Muscle of leg (tissue), 11 donors: ENCODE measurements around the gene SCN1A. TPM values are rescaled to one million over a fixed set of nuclear protein-coding genes. Genes with fewer than 3 reads are reported as not detected.
A peak's percentile ranks its signal among the peaks of the same experiment; 100 is the strongest.

Source experiments
- DNase-seq: peaks from one replicate; pipeline ENCODE4 v3.0.0; 2013
- H3K27ac ChIP-seq: one replicate; pipeline ENCODE4 v1.5.1; 2013; ENCODE audit warnings: mild to moderate bottlenecking, low read length, control low read depth
- H3K27me3 ChIP-seq: one replicate; pipeline ENCODE4 v1.6.1; 2013; ENCODE audit warnings: low read length; ENCODE audit not compliant: control insufficient read depth, insufficient read depth
- H3K36me3 ChIP-seq: one replicate; pipeline ENCODE4 v1.6.1; 2013; ENCODE audit warnings: low read length; ENCODE audit not compliant: control insufficient read depth, insufficient read depth
- H3K4me1 ChIP-seq: one replicate; pipeline ENCODE4 v1.6.1; 2013; ENCODE audit warnings: low read length; ENCODE audit not compliant: control insufficient read depth, insufficient read depth
- H3K4me3 ChIP-seq: one replicate; pipeline ENCODE4 v1.5.1; 2013; ENCODE audit warnings: low read length, control low read depth
- H3K9me3 ChIP-seq: replicated peaks from 2 replicates; pipeline ENCODE4 v1.6.1; 2013; ENCODE audit warnings: low read depth, low read length; ENCODE audit not compliant: control insufficient read depth
- WGBS: methylation state at CpG from one replicate; pipeline ENCODE4 v1.1.5; 2013; ENCODE audit warnings: missing lambda C conversion rate; ENCODE audit not compliant: insufficient coverage; 5-methylcytosine and 5-hydroxymethylcytosine counted together
- polyA plus RNA-seq, 8 donors: library from polyadenylated mRNA; unstranded; fragments of 120-200 nt; gene quantifications; one replicate each; pipeline versions ENCODE4 v1.2.1 to v1.2.3, GENCODE V29; 2013; ENCODE audit warnings: inconsistent platforms in 1 of 8, low replicate concordance in 1 of 8; ENCODE audit not compliant: insufficient read length in 8 of 8, insufficient read depth in 1 of 8
- total RNA-seq: library from RNA; stranded (reverse); fragments of 120-200 nt; gene quantifications from one replicate; pipeline ENCODE4 v1.2.4, GENCODE V29; 2013

SCN1A gene
- total and polyA plus RNA-seq, 9 donors: 0.03 to 0.26 (median 0.09) TPM; not detected in 1

GRCh38 chr2:166088634-166089033 is 39.2 kb downstream of the SCN1A start:
- Histone ChIP-seq H3K4me1 (no peaks in the 10 kb centered on the region), H3K36me3 (no peaks in the 10 kb centered on the region), H3K9me3 (no peaks in the 10 kb centered on the region), H3K27ac (no peak overlapping the region), H3K27me3 (no peaks in the 10 kb centered on the region), H3K4me3 (no peak overlapping the region)
- 79% methylated on average over 2 of the region's 3 CpGs for WGBS
- no peak for DNase-seq

DNA sequence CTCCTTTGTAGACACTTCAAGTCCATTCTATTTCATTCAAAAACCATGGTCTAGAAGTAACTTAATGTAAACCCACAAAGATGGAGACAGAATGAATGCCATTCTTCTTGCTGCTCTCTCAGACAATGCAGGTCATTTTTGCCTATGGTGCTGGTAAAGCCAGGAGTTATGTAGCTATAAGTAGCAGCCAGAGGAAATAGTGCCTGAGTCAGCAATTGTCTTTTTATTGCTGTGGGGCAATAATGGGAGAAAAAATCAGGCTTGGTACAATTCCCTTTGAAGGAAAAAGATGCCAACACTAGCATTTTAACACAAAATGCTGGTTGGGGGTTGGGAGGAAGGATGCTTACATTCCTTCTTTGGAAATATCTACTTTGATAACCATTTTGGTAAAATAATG is 43.5 kb downstream of the SCN1A start:
- no peak overlapping the region for H3K27ac ChIP-seq
- no peaks in the 10 kb centered on the region for H3K9me3 ChIP-seq
- no peak for DNase-seq
- H3K27me3 ChIP-seq: no peaks in the 10 kb centered on the region
- H3K36me3 ChIP-seq: no peaks in the 10 kb centered on the region
- no peak overlapping the region for H3K4me3 ChIP-seq
- no peaks in the 10 kb centered on the region for H3K4me1 ChIP-seq

GRCh38 chr2:166082736-166083135 is 45.1 kb downstream of the SCN1A start:
- Histone ChIP-seq H3K9me3 (no peaks in the 10 kb centered on the region), H3K4me3 (no peak overlapping the region), H3K27ac (no peak overlapping the region), H3K36me3 (no peaks in the 10 kb centered on the region), H3K27me3 (no peaks in the 10 kb centered on the region), H3K4me1 (no peaks in the 10 kb centered on the region)
- no CpG with 5 or more reads among the region's 2 CpGs for WGBS
- no peak for DNase-seq

- Histone ChIP-seq H3K9me3 (no peaks in the 10 kb centered on the region), H3K27me3 (no peaks in the 10 kb centered on the region), H3K4me1 (no peaks in the 10 kb centered on the region), H3K4me3 (no peak overlapping the region), H3K27ac (no peak overlapping the region), H3K36me3 (no peaks in the 10 kb centered on the region)
- no peak for DNase-seq
Measured at GRCh38 chr2:166081852-166082251, 46.0 kb downstream of the SCN1A start.

- Histone ChIP-seq H3K9me3 (no peaks in the 10 kb centered on the region), H3K4me3 (no peak overlapping the region), H3K27me3 (no peaks in the 10 kb centered on the region), H3K27ac (no peak overlapping the region), H3K4me1 (no peaks in the 10 kb centered on the region), H3K36me3 (no peaks in the 10 kb centered on the region)
- DNase-seq: no peak
- no CpG with 5 or more reads among the region's 4 CpGs for WGBS
Measured at GRCh38 chr2:166081131-166081632, 46.6 kb downstream of the SCN1A start.

- Histone ChIP-seq H3K27ac (no peak overlapping the region), H3K27me3 (no peaks in the 10 kb centered on the region), H3K36me3 (no peaks in the 10 kb centered on the region), H3K9me3 (no peaks in the 10 kb centered on the region), H3K4me3 (no peak overlapping the region), H3K4me1 (no peaks in the 10 kb centered on the region)
- no CpG with 5 or more reads among the region's 2 CpGs for WGBS
- peak; percentile 13 for DNase-seq
Measured at GRCh38 chr2:166074430-166074829, 53.4 kb downstream of the SCN1A start.

- H3K4me1 ChIP-seq: no peaks in the 10 kb centered on the region
Measured at GRCh38 chr2:166074011-166074410, 53.8 kb downstream of the SCN1A start.

GRCh38 chr2:166070231-166070630 is 57.6 kb downstream of the SCN1A start:
- no peaks in the 10 kb centered on the region for H3K9me3 ChIP-seq
- H3K27ac ChIP-seq: no peak overlapping the region
- no CpG with 5 or more reads among the region's 3 CpGs for WGBS

More at GRCh38 chr2:166074011-166074410, 53.8 kb downstream of the SCN1A start:
- Histone ChIP-seq H3K36me3 (no peaks in the 10 kb centered on the region), H3K9me3 (no peaks in the 10 kb centered on the region), H3K27me3 (no peaks in the 10 kb centered on the region), H3K4me3 (no peak overlapping the region), H3K27ac (no peak overlapping the region)
- 50% methylated on average over 2 of the region's 2 CpGs for WGBS
- DNase-seq: no peak

GRCh38 chr2:166068981-166069380 is 58.8 kb downstream of the SCN1A start:
- H3K27me3 ChIP-seq: no peaks in the 10 kb centered on the region
- H3K4me1 ChIP-seq: no peaks in the 10 kb centered on the region
- no peak overlapping the region for H3K4me3 ChIP-seq
- WGBS: no CpG with 5 or more reads among the region's 1 CpG
- H3K9me3 ChIP-seq: no peaks in the 10 kb centered on the region
- no peak overlapping the region for H3K27ac ChIP-seq
- no peaks in the 10 kb centered on the region for H3K36me3 ChIP-seq
- no peak for DNase-seq

More at GRCh38 chr2:166070231-166070630, 57.6 kb downstream of the SCN1A start:
- no peaks in the 10 kb centered on the region for H3K4me1 ChIP-seq
- no peaks in the 10 kb centered on the region for H3K36me3 ChIP-seq
- no peak overlapping the region for H3K4me3 ChIP-seq
- H3K27me3 ChIP-seq: no peaks in the 10 kb centered on the region
- no peak for DNase-seq

DNA sequence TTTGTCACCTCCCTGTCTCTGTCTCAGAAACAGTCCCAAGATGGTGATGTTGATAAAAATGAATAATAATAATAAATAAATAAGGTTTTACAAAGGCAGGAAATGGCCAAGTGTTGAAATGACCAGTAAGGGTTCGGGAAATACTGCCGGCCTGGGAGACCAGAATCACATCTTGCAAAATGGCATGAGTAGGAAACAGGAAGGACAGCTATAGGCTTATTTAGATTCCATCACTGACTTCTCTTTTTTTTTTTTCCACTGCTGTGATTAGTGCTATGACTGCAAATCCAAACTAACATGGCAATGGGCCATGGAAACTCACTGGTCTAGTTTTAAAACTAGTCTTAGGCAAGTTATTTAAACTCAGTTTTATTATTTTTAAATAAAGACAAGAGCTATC is 60.6 kb downstream of the SCN1A start:
- DNase-seq: peak; percentile 34
- no peaks in the 10 kb centered on the region for H3K9me3 ChIP-seq
- no peaks in the 10 kb centered on the region for H3K4me1 ChIP-seq
- WGBS: no CpG with 5 or more reads among the region's 2 CpGs
- H3K27ac ChIP-seq: no peak overlapping the region
- H3K27me3 ChIP-seq: no peaks in the 10 kb centered on the region
- H3K36me3 ChIP-seq: no peaks in the 10 kb centered on the region
- no peak overlapping the region for H3K4me3 ChIP-seq

DNA sequence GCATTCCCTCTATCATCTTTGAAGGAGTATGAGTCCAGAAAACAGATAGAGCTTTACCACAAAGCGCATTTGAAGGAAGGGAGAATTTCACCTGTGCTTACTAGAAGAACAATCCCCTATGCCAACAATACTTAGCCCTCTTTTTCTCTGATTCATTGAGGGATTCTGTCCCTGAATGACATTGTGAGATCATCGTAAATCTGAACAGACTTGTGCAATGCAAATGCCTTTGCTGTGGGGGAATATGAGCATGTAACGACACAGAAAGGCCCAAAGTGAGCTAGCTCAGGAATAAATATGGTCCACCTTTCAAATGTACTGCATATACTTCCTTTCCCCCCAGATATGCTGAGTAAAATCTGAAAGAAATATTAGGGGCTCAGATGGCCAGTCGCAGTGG is 67.6 kb downstream of the SCN1A start:
- no peaks in the 10 kb centered on the region for H3K4me1 ChIP-seq
- H3K9me3 ChIP-seq: no peaks in the 10 kb centered on the region
- no peak for DNase-seq
- H3K27ac ChIP-seq: no peak overlapping the region
- no CpG with 5 or more reads among the region's 4 CpGs for WGBS
- H3K4me3 ChIP-seq: no peak overlapping the region
- H3K36me3 ChIP-seq: no peaks in the 10 kb centered on the region
- H3K27me3 ChIP-seq: no peaks in the 10 kb centered on the region
